HepG2 (cell line): ENCODE results near the gene NRGN. TPM values are rescaled to one million over a fixed set of nuclear protein-coding genes. Genes with fewer than 3 reads are reported as not detected.
A peak's percentile ranks its signal among the peaks of the same experiment; 100 is the strongest.

Source experiments
- FOXP1 ChIP-seq, 2 experiments: fragments of 450-650 bp in 1 of 2; IDR thresholded peaks; 2 replicates each; pipeline ENCODE4 v1.6.1; 2017 to 2018; ENCODE audit warnings: antibody characterized with exemption in 1 of 2
- GPN1 ChIP-seq: sonication (generic); formaldehyde crosslinking; IDR thresholded peaks from 2 replicates; pipeline ENCODE4 v1.5.1; 2020; ENCODE audit warnings: missing genetic modification reagents, borderline replicate concordance
- KDM4B ChIP-seq: sonication (generic); formaldehyde crosslinking; IDR thresholded peaks from 2 replicates; pipeline ENCODE4 v1.4.0; 2020; ENCODE audit warnings: missing genetic modification reagents
- MEF2D ChIP-seq: sonication (generic); formaldehyde crosslinking; IDR thresholded peaks from 2 replicates; pipeline ENCODE4 v1.5.1; 2020; ENCODE audit warnings: mild to moderate bottlenecking, missing genetic modification reagents
- ONECUT2 ChIP-seq: sonication (generic); formaldehyde crosslinking; IDR thresholded peaks from 2 replicates; pipeline ENCODE4 v1.4.0; 2020; ENCODE audit warnings: missing genetic modification reagents
- RBFOX2 ChIP-seq: fragments of 200-400 bp; formaldehyde crosslinking; IDR thresholded peaks from 2 replicates; pipeline ENCODE4 v1.6.1; 2017; ENCODE audit warnings: low read depth, mild to moderate bottlenecking, low read length
- TEAD3 ChIP-seq: optimal IDR thresholded peaks from 2 replicates; pipeline ENCODE3; 2016; ENCODE audit warnings: borderline replicate concordance
- ZBTB7B ChIP-seq: sonication (generic); formaldehyde crosslinking; IDR thresholded peaks from 2 replicates; pipeline ENCODE4 v1.4.0; 2020; ENCODE audit warnings: missing genetic modification reagents
- ZFAT ChIP-seq: sonication (generic); formaldehyde crosslinking; conservative IDR thresholded peaks from 2 replicates; pipeline ENCODE4 v1.8.1; 2023; ENCODE audit warnings: missing genetic modification reagents, inconsistent platforms
- ZFX ChIP-seq: sonication (generic); formaldehyde crosslinking; IDR thresholded peaks from 2 replicates; pipeline ENCODE4 v1.4.0; 2020; ENCODE audit warnings: mild to moderate bottlenecking, low read depth, missing genetic modification reagents, moderate library complexity
- ZMYM3 ChIP-seq: sonication (generic); formaldehyde crosslinking; IDR thresholded peaks from 2 replicates; pipeline ENCODE4 v1.5.1; 2020; ENCODE audit warnings: mild to moderate bottlenecking, missing genetic modification reagents
- ZNF205 ChIP-seq: IDR thresholded peaks from 2 replicates; pipeline ENCODE4 v1.6.1; 2018; ENCODE audit warnings: missing biosample characterization, missing genetic modification reagents
- ZNF713 ChIP-seq: sonication (generic); formaldehyde crosslinking; IDR thresholded peaks from 2 replicates; pipeline ENCODE4 v1.4.0; 2020; ENCODE audit warnings: mild to moderate bottlenecking, missing genetic modification reagents
- ZNF792 ChIP-seq: IDR thresholded peaks from 2 replicates; pipeline ENCODE4 v1.6.1; 2016
- ZNF891 ChIP-seq: sonication (generic); formaldehyde crosslinking; IDR thresholded peaks from 2 replicates; pipeline ENCODE4 v1.5.0; 2020; ENCODE audit warnings: mild to moderate bottlenecking, missing genetic modification reagents
- polyA plus RNA-seq, 8 experiments: library from polyadenylated mRNA; depleted of rRNA in 3 of 8; stranded (reverse) in 7 of 8; unstranded in 1 of 8; fragments of >200 nt; fragmentation: Illumina TruSeq in 4 of 8; extraction: Trizol in 4 of 8; gene quantifications; 2 replicates each; pipeline versions ENCODE4 v1.2.1 to v1.2.3, GENCODE V29; 2011 to 2016; ENCODE audit warnings: low read depth in 4 of 8, missing spikeins in 1 of 8, mixed read lengths in 1 of 8; ENCODE audit not compliant: insufficient read depth in 1 of 8
- total RNA-seq, 5 experiments: library from RNA; depleted of rRNA; stranded (reverse); fragments of >200 nt; fragmentation: Illumina TruSeq; extraction: Trizol; gene quantifications; 2 replicates each; pipeline ENCODE4 v1.2.3, GENCODE V29; 2016; ENCODE audit warnings: low read depth in 1 of 5
- TF ChIP-seq, protein P1 (sequence below): sonication (generic); formaldehyde crosslinking; IDR thresholded peaks from 2 replicates; pipeline ENCODE4; 2020; ENCODE audit warnings: missing genetic modification reagents, mild to moderate bottlenecking, borderline replicate concordance
- TF ChIP-seq, protein P2 (sequence below): sonication (generic); formaldehyde crosslinking; IDR thresholded peaks from 2 replicates; pipeline ENCODE4 v1.4.0; 2020; ENCODE audit warnings: missing genetic modification reagents
- TF ChIP-seq, protein P3 (sequence below), 2 experiments: fragments of 450-650 bp in 1 of 2; sonication (generic) in 1 of 2; formaldehyde crosslinking; IDR thresholded peaks; 2 replicates each; pipeline versions ENCODE4 v1.5.0 to v1.8.0; 2020 to 2022; ENCODE audit warnings: mild to moderate bottlenecking in 1 of 2, missing genetic modification reagents in 1 of 2
- TF ChIP-seq, protein P4 (sequence below): sonication (generic); formaldehyde crosslinking; IDR thresholded peaks from 2 replicates; pipeline ENCODE4 v1.5.1; 2020; ENCODE audit warnings: missing genetic modification reagents, mild to moderate bottlenecking, borderline replicate concordance
- TF ChIP-seq, protein P5 (sequence below): sonication (generic); formaldehyde crosslinking; IDR thresholded peaks from 2 replicates; pipeline ENCODE4 v1.5.0; 2020; ENCODE audit warnings: missing genetic modification reagents

NRGN gene
- total and polyA plus RNA-seq, 2 of the 13 experiments (the other 11 are each of a cell fraction or from before 2014, with no cell fraction given), result 0.22 TPM; not detected in 1

DNA sequence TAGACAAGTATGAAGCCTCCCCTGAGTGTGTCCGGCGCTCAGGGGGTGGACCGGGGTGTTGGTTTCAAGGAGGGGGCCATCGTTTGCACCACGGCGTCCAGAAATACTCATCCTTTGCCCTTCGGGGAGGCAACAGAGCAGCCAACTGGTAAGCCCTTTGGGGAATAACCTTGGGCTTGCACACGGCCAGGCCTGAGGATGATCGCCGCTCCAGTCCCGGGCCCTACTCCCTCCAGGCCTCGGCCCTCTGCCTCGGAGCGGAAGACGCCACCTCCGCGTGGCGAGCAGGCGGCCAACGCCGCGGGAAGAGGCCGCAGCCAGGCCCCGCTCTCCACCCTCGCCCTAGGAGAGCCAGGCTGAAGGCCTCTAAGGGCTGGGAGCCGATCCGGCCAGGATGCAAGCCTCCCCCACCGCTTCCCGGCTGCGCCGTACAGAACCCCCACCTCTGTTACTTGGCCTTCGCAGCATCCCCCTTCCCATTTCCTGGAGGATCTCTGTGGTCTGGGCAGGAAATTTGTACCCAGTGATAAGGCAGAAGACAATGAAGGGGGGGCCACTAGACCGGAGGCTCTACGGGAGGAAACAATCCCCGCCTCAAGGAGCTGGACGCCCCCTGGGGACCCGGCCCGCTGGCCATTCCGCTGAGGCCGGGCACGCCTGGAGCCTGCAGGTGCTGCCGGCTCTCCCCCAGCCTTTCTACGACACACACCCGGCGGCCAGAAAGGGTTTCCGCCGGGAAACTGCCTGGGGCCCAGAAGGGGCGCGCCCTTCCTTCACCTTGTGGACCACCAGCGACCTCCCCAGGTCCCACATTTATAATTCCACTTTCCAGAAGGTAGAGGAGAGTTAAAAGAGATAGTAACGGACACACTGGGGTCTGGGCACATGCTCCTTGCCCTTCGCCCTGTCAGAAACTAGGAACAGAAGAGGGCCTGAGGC is 19.8 kb downstream of the NRGN start (continued):
- TF ChIP-seq, protein P1, sequence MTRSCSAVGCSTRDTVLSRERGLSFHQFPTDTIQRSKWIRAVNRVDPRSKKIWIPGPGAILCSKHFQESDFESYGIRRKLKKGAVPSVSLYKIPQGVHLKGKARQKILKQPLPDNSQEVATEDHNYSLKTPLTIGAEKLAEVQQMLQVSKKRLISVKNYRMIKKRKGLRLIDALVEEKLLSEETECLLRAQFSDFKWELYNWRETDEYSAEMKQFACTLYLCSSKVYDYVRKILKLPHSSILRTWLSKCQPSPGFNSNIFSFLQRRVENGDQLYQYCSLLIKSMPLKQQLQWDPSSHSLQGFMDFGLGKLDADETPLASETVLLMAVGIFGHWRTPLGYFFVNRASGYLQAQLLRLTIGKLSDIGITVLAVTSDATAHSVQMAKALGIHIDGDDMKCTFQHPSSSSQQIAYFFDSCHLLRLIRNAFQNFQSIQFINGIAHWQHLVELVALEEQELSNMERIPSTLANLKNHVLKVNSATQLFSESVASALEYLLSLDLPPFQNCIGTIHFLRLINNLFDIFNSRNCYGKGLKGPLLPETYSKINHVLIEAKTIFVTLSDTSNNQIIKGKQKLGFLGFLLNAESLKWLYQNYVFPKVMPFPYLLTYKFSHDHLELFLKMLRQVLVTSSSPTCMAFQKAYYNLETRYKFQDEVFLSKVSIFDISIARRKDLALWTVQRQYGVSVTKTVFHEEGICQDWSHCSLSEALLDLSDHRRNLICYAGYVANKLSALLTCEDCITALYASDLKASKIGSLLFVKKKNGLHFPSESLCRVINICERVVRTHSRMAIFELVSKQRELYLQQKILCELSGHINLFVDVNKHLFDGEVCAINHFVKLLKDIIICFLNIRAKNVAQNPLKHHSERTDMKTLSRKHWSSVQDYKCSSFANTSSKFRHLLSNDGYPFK (CRISPR knock-in tag), result no peak; the same call in 1 of the 2 replicates
- 0 out of 2 replicates have a peak, but pooled peaks have one; percentile 38 for TF ChIP-seq ZNF205 (CRISPR knock-in tag)
- TF ChIP-seq, protein P2, sequence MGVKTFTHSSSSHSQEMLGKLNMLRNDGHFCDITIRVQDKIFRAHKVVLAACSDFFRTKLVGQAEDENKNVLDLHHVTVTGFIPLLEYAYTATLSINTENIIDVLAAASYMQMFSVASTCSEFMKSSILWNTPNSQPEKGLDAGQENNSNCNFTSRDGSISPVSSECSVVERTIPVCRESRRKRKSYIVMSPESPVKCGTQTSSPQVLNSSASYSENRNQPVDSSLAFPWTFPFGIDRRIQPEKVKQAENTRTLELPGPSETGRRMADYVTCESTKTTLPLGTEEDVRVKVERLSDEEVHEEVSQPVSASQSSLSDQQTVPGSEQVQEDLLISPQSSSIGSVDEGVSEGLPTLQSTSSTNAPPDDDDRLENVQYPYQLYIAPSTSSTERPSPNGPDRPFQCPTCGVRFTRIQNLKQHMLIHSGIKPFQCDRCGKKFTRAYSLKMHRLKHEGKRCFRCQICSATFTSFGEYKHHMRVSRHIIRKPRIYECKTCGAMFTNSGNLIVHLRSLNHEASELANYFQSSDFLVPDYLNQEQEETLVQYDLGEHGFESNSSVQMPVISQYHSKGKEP (CRISPR knock-in tag), result peak; percentile 58; the same call in 1 of the 2 replicates
- TF ChIP-seq ONECUT2 (CRISPR knock-in tag), result no peak
- no peak for TF ChIP-seq ZFAT (CRISPR knock-in tag)
- peak; percentile 9 for TF ChIP-seq TEAD3 (CRISPR knock-in tag)
- no peak for TF ChIP-seq ZNF713
- TF ChIP-seq, protein P3, sequence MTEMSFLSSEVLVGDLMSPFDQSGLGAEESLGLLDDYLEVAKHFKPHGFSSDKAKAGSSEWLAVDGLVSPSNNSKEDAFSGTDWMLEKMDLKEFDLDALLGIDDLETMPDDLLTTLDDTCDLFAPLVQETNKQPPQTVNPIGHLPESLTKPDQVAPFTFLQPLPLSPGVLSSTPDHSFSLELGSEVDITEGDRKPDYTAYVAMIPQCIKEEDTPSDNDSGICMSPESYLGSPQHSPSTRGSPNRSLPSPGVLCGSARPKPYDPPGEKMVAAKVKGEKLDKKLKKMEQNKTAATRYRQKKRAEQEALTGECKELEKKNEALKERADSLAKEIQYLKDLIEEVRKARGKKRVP (CRISPR knock-in tag; IDR thresholded peaks at IDR 0.05), result no peak
- TF ChIP-seq GPN1 (CRISPR knock-in tag), result 0 out of 2 replicates have a peak, but pooled peaks have one; percentile 27
- TF ChIP-seq, protein P4, sequence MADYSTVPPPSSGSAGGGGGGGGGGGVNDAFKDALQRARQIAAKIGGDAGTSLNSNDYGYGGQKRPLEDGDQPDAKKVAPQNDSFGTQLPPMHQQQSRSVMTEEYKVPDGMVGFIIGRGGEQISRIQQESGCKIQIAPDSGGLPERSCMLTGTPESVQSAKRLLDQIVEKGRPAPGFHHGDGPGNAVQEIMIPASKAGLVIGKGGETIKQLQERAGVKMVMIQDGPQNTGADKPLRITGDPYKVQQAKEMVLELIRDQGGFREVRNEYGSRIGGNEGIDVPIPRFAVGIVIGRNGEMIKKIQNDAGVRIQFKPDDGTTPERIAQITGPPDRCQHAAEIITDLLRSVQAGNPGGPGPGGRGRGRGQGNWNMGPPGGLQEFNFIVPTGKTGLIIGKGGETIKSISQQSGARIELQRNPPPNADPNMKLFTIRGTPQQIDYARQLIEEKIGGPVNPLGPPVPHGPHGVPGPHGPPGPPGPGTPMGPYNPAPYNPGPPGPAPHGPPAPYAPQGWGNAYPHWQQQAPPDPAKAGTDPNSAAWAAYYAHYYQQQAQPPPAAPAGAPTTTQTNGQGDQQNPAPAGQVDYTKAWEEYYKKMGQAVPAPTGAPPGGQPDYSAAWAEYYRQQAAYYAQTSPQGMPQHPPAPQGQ (CRISPR knock-in tag), result no peak
- peak; percentile 12; the same call in 1 of the 2 replicates for TF ChIP-seq ZMYM3 (CRISPR knock-in tag)
- TF ChIP-seq FOXP1 (IDR thresholded peaks at IDR 0.05), result no peak
- no peak for TF ChIP-seq FOXP1 (CRISPR knock-in tag; IDR thresholded peaks at IDR 0.05)
- TF ChIP-seq ZBTB7B (CRISPR knock-in tag), result no peak
- TF ChIP-seq MEF2D (CRISPR knock-in tag), result 0 out of 2 replicates have a peak, but pooled peaks have one; percentile 46
- peak; percentile 80 for TF ChIP-seq ZFX (CRISPR knock-in tag)
- TF ChIP-seq ZNF792 (CRISPR knock-in tag), result no peak
- no peak for TF ChIP-seq KDM4B (CRISPR knock-in tag)
- peak; percentile 74; the same call in 1 of the 2 replicates for TF ChIP-seq ZNF891 (CRISPR knock-in tag)
- 0 out of 2 replicates have a peak, but pooled peaks have one; percentile 43 for TF ChIP-seq RBFOX2
- TF ChIP-seq, protein P5, sequence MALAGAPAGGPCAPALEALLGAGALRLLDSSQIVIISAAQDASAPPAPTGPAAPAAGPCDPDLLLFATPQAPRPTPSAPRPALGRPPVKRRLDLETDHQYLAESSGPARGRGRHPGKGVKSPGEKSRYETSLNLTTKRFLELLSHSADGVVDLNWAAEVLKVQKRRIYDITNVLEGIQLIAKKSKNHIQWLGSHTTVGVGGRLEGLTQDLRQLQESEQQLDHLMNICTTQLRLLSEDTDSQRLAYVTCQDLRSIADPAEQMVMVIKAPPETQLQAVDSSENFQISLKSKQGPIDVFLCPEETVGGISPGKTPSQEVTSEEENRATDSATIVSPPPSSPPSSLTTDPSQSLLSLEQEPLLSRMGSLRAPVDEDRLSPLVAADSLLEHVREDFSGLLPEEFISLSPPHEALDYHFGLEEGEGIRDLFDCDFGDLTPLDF (CRISPR knock-in tag), result peak; percentile 44; the same call in 1 of the 2 replicates
